ENCODE data around the gene KTI12.
A peak's percentile ranks its signal among the peaks of the same experiment; 100 is the strongest.
"Not testable (repeated sequence)": the region's sequence is repeated elsewhere in the genome, so short reads cannot be mapped to it uniquely, and the experiment has no call there.

The KTI12 gene, protein sequence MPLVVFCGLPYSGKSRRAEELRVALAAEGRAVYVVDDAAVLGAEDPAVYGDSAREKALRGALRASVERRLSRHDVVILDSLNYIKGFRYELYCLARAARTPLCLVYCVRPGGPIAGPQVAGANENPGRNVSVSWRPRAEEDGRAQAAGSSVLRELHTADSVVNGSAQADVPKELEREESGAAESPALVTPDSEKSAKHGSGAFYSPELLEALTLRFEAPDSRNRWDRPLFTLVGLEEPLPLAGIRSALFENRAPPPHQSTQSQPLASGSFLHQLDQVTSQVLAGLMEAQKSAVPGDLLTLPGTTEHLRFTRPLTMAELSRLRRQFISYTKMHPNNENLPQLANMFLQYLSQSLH

DNA sequence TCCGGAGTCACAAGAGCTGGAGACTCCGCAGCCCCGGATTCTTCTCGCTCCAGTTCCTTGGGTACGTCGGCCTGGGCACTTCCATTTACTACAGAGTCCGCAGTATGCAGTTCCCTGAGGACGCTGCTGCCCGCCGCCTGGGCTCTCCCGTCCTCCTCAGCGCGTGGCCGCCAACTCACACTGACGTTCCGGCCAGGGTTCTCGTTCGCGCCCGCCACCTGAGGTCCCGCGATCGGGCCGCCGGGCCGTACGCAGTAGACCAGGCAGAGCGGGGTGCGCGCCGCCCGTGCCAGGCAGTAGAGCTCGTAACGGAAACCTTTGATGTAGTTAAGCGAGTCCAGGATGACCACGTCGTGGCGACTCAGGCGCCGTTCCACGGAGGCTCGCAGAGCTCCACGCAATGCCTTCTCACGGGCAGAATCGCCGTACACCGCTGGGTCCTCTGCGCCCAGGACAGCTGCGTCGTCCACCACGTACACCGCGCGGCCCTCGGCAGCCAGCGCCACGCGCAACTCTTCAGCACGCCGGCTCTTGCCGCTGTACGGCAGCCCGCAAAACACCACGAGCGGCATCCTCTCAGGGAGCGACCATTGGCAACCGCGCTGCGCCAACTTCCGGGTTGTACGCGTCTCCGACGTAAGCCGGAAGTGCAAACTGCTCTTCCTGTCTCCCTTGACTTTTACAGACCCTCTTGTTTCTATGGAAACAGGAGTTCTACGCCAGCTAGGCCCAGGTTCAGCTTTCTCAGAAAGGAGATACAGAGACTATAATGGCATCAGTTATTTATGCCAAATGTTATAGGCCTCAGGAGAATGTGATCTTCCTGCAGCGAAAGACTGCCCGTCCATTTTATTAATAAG is at the start of gene KTI12:
Gene KTI12 (minus strand): TSS at position 621 of the 860 bp plus-strand sequence. CDS start 49 bp downstream, at position 572.
- peak; percentile 75 to 79 for DNase-seq (ENCODE audit: low read depth in 2 of 2)

DNA sequence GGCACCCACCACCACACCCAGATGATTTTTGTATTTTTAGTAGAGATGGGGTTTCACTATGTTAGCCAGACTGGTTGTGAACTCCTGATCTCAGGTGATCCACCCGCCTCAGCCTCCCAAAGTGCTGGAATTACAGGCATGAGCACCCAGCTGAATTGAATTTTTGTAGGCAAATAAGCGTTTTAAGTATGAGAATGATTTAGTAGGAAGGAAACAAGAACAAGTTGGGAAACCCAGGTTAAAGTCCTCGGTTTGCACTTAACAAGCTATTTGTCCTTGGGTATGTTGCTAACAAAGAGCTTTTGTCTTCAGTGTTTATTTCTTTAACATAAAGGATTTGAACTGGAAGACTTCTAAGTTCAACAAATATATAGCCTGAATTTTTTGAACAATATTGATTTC is 46.4 kb upstream of the KTI12 start:
- DNase-seq (ENCODE audit: low read depth in 2 of 2), result no peak

DNA sequence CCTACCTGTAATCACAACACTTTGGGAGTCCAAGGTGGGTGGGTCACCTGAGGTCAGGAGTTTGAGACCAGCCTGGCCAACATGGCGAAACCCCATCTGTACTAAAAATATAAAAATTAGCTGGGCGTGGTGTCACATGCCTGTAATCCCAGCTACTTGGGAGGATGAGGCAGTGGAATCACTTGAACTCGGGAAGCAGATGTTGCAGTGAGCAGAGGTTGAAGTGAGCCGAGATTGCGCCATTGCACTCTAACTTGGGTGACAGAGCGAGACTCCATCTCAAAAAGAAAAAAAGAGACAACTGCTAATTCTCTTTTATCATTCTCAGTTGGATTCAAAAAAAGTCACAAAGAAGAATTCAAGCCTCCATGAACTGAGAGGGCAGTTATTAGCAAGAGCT is 43.7 kb upstream of the KTI12 start:
- not testable (repeated sequence) for DNase-seq (ENCODE audit: low read depth in 2 of 2)

- DNase-seq (ENCODE audit: low read depth in 2 of 2), result no peak
Measured at GRCh38 chr1:52072291-52072690, 38.7 kb upstream of the KTI12 start.

GRCh38 chr1:52070704-52071103 is 37.1 kb upstream of the KTI12 start:
- no peak for DNase-seq (ENCODE audit: low read depth in 2 of 2)

- no peak for DNase-seq (ENCODE audit: low read depth in 2 of 2)
Measured at GRCh38 chr1:52063192-52063591, 29.6 kb upstream of the KTI12 start.

DNA sequence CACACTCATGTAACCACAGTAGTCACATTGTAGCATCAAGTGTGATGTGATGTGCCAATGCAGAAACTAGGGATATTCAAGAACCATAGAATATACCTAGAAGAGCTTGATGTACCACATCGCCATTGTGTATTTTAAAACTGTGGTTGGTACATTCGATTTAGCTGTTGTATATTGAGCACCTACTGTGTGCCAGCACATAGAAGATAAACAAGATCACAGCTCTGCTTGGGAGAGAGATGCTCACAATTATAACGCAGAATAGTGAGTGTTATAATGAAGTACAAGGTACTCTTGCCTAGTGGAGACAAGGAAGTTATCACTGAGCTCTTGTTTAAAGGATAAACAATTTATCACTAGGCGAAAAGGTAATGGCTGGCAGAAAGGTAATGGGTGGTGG is 27.2 kb upstream of the KTI12 start:
- DNase-seq (ENCODE audit: low read depth in 2 of 2), result no peak

DNA sequence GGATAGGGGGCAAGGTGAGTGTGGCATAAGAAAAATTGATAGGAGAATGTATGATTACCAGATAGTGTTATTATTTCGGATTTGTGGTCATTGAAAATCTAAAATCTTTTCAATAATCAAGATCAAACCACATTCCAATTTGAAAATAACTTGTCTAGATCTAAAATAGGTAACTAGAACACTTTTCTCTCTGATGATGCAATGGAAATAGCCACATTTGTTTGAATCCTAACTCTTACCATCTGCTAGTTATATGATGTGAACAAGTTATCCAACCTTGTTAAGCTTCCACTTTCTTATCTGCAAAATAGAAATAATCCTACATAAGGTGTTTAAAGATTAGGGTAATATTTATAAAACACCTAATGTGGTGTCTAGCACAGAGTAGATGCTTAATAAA is 26.3 kb upstream of the KTI12 start:
- DNase-seq (ENCODE audit: low read depth in 2 of 2), result no peak

DNA sequence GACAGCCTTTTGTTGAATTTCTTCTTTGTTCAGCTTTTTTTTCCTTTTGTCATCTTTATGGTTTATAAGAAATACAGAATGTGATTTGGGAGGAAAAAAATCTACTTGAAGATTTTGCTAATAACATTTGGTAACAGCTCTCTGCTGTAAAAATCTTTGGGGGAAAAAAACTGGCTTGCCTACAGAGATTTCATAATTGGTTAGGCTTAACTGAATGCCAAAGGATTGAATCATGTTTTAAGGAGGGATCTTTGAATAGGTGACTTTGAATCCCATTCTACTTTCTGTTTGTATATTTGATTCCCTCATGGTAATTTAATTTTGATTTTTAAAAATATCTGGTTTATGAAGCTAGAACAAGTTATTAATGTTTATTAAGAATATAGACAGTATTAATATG is 25.7 kb upstream of the KTI12 start:
- peak; percentile 24 to 42 for DNase-seq (ENCODE audit: low read depth in 2 of 2)

DNA sequence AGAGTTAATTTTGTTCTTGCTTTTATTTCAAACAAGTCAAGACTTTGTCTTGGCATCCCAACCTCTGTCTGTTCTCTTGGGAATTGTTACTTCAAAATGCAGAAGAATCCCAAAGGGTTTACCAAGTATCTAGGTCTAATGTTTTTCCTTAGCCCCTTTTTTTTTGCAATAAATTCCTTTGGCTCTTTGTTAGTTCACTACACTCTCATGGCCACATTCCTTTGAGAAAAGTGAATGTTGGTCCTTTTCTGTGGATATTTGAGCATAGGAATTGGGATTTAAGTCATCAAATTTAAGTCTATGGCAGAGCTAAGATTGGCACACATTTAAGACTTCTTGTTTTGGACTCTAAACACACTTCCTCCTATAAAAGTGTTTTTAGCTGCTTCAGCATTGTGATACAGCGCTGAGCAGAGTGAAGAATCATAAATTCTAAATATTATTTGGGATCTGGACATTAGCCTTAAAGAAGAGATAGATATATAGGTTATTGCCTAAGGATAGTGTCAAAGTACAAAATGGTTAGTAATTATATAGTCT is 24.3 kb upstream of the KTI12 start:
- DNase-seq (ENCODE audit: low read depth in 2 of 2), result no peak

DNA sequence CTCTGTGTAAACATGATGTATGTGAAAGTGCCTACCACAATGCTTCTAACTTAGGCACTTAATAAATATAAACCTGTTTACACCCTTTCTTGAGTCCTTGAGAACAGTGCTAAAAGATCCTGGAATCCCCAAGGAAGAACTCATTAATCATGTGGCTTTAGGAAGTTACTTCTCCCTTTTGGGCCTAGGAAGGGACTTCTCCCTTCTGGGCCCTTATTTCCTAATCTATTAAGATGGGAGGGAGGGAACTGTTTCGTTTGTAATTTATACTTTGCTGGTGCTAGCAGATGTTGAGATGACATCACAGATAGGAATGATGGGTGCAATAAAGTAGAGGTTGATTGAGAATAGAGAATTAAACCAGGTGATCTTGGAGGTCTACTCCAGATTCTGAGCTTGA is 23.6 kb upstream of the KTI12 start:
- no peak for DNase-seq (ENCODE audit: low read depth in 2 of 2)

DNA sequence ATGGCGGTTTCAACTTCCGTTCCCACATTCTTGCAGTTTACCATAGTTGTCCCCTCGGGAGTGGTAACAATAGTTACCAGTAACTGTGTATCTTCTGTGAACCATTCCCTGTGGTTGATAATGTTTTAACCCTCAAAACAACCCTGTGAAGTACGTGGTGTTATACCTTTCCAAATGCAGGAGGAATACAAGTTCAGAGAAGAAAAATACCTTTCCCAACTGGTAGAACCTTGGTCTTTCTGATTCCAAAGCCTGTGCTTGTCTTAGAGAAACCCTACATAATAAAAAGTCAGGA is 23.3 kb upstream of the KTI12 start:
- DNase-seq (ENCODE audit: low read depth in 2 of 2), result peak in 1 of 2 experiments; percentile 15

GRCh38 chr1:52056163-52056936 is 22.7 kb upstream of the KTI12 start, which contains the start of gene BTF3L4:
Gene BTF3L4, plus strand, starts transcription at chr1:52056295. Its CDS starts 3,553 bp downstream, at chr1:52059848.
- DNase-seq (ENCODE audit: low read depth in 2 of 2), result peak; percentile 78 to 80

DNA sequence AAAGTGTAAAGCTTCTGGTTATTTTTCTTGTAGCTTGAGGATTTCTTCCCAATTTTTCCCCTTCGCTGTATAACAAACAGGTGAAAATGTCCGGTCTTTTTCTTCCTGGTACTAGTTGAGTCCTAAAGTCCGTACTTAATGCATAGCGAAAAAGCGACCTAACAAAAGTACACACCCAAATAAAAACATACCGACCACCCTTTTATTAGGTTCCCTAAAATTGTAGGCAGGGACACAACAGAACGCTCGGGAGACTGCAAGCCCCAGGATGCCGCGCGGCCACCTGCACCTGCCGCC is 22.2 kb upstream of the KTI12 start:
- DNase-seq (ENCODE audit: low read depth in 2 of 2), result no peak

DNA sequence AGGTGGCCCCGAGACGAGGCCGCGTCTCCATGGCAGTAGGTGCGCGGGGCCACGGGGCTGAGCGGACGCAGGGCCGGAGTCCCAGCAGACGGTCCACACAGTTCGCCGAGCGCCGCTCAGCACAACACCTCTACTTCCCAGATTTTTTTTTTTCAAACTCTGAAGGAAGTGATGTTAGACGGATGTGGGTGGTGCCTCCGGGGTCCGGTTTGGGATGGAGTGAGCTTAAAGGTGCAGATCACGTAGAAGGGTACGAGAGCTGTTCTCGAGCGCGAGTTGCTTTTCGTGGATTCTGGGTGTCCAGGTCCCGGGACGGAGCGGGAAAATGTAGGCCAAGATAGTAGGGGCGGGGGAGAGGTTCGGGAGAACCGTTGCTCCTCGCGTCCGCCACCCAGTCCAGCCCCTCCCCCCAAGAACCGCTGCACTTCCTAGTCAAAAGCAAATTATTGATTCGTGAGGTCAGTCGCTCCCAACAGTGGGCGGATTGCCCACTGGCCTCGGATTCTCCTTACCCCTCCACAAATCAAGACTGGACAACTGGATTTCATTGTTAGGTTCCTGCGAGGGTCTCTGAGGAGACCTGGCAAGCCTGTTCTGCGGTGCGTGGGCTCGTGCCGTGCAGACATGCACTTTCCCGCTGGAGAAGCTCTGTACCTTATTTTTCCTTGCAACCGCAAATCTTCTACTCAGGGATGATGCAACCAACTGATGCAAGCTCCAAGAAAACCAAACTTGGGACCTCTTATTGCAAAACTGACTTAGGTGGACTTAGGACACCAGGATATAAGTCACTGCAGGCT is 21.7 kb upstream of the KTI12 start, which contains the start of gene TXNDC12:
Gene TXNDC12 (minus strand): TSS at position 126 of the 800 bp plus-strand sequence. CDS start 95 bp downstream, at position 31.
- peak; percentile 67 to 71 for DNase-seq (ENCODE audit: low read depth in 2 of 2)

DNA sequence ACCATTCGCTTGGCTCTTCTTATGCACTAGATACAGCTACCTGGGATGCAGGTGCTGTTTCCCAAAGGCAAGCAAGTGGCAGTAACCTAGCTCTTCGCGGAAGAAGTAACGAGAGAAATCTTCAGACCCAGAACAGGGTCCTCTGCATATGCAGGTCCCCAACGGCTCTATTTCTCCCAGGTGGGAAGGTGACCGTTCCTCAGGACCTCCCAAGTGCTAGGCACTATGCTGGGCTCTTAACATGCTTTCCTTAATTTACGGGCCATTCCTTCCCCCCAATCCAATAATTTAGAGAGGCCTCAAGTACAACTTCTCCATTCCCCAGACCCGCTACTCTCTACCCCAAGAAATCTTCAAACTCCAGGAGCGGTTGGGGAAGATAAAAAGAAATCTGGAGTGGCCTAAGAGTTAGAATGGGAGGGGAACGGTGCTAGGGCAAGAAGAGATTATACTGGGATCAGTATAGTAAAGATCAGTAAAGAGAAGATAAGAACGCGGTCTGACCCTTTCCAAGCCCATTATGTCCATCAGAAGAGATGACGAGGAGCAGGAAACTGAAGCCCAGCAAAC is 21.0 kb upstream of the KTI12 start:
- DNase-seq (ENCODE audit: low read depth in 2 of 2), result no peak

DNA sequence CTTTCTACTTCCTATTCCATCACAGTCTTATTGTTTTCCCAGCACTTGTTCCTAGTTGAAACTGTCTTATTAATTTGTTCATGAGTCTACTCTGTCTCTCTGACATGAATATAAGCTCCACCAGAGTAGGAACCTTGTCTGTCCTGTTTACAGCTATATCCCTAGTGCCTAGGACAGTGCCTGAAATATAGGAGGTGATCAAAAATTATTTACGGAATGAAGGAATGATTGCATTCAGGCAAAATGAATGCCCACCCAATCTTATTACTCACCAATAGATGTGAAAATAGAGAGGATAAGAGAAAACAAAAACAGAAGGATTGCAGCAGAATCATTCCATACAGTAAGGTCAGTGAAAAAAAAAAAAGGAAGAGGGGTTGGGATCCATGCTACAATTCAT is 20.3 kb upstream of the KTI12 start:
- DNase-seq (ENCODE audit: low read depth in 2 of 2), result no peak

DNA sequence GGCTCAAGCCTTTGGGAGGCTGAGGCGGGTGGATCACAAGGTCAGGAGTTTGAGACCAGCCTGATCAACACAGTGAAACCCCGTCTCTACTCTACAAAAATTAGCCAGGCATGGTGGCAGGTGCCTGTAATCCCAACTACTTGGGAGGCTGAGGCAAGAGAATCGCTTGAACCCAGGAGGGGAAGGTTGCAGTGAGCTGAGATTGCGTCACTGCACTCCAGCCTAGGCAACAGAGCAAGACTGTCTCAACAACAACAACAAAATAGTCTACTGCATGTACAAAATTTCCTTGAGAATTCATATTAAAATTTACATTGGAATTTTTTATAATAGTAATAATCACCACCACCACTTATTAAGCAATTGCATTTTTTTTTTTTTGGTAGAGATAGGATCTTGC is 15.7 kb upstream of the KTI12 start:
- not testable (repeated sequence) for DNase-seq (ENCODE audit: low read depth in 2 of 2)

DNA sequence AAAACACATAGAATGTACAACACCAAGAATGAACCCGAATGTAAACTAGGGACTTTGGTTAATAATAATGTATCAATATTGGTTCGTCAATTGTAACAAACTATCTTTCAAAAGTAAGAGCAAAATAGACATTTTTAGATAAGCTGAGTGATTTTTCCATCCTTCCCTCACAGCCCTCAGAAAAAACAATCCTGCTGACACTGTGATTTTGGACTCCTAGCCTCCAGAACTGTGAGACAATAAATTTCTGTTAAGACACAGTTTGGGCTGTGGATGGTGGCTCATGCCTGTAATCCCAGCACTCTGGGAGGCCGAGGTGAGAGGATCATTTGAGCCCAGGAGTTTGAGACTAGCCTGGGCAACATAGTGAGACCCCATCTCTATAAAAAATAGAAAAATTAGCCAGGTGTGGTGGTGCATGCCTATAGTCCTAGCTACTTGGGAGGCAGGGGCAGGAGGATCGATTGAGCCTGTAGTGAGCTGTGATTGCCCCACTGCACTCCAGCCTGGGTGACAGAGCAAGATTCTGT is 12.1 kb upstream of the KTI12 start:
- DNase-seq (ENCODE audit: low read depth in 2 of 2), result not testable (repeated sequence)

DNA sequence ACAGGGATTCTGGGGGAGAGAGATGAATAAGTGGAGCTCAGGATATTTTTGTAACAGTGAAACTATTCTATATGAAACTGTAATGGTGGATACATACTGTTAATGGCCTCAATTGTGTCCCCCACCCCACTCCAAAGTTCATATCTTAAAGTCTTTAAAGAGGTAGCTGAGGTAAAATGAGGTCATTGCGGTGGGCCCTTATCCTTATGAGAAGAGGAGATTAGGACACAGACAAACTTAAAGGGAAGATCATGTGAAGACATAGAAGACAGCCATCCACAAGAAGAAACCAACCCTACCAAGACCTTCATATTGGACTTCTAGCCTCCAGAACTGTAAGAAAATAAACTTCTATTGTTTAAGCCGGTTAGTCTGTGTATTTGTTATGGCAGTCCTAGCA is 11.6 kb upstream of the KTI12 start:
- no peak for DNase-seq (ENCODE audit: low read depth in 2 of 2)

Measured in fibroblast of skin of left biceps (primary cell).